SU-DHL-6 (cell line): ENCODE results near the gene IRX5.

Source experiments
- H2AFZ ChIP-seq: fragments of 200-600 bp; sonication (generic); 2 replicates; pipeline ENCODE4 v1.6.1; 2014; ENCODE audit warnings: low read depth, mild to moderate bottlenecking, moderate library complexity, mixed read lengths, antibody characterized with exemption, low read length; ENCODE audit not compliant: severe bottlenecking
- H3F3A ChIP-seq: fragments of 200-600 bp; shearing (Covaris generic); 2 replicates; pipeline ENCODE4 v1.6.0; 2016; ENCODE audit warnings: antibody characterized with exemption, mild to moderate bottlenecking; ENCODE audit not compliant: insufficient read depth
- H3K27ac ChIP-seq: fragments of 200-600 bp; sonication (generic); 2 replicates; pipeline ENCODE4 v1.5.1; 2016; ENCODE audit warnings: low read depth, mild to moderate bottlenecking, low read length, moderate library complexity, mixed read lengths
- H3K27me3 ChIP-seq: fragments of 200-600 bp; sonication (generic), shearing (Covaris generic); 2 replicates; pipeline ENCODE4 v1.6.0; 2014; ENCODE audit warnings: mild to moderate bottlenecking, low read length
- H3K36me3 ChIP-seq: fragments of 200-600 bp; sonication (generic); 2 replicates; pipeline ENCODE4 v1.6.1; 2014; ENCODE audit warnings: mild to moderate bottlenecking, low read length, mixed read lengths
- H3K4me2 ChIP-seq: fragments of 300-600, 200-600 bp; shearing (Covaris generic), sonication (generic); 2 replicates; pipeline ENCODE4 v1.6.0; 2014; ENCODE audit warnings: low read length, low read depth, mild to moderate bottlenecking; ENCODE audit not compliant: poor library complexity, severe bottlenecking
- H3K4me3 ChIP-seq: fragments of 200-600 bp; sonication (generic); 2 replicates; pipeline ENCODE4 v1.5.1; 2014; ENCODE audit warnings: antibody characterized with exemption, low read length, mild to moderate bottlenecking, mixed read lengths; ENCODE audit not compliant: insufficient read depth, poor library complexity, severe bottlenecking
- H3K79me2 ChIP-seq: fragments of 200-600 bp; sonication (generic); 2 replicates; pipeline ENCODE4 v1.6.1; 2014; ENCODE audit warnings: mild to moderate bottlenecking, low read length, moderate library complexity; ENCODE audit not compliant: insufficient read depth
- H3K9ac ChIP-seq: fragments of 200-600 bp; sonication (generic); 2 replicates; pipeline ENCODE4 v1.7.0; 2014; ENCODE audit warnings: mild to moderate bottlenecking, low read length
- H3K9me2 ChIP-seq: fragments of 200-600 bp; sonication (generic); replicated peaks from 2 replicates; pipeline ENCODE4 v1.6.1; 2014; ENCODE audit warnings: low read length; ENCODE audit not compliant: insufficient read depth
- H3K9me3 ChIP-seq: fragments of 200-600 bp; sonication (generic); 2 replicates; pipeline ENCODE4 v1.6.1; 2014; ENCODE audit warnings: low read length, mixed read lengths; ENCODE audit not compliant: insufficient read depth
- H4K20me1 ChIP-seq: fragments of 200-600 bp; sonication (generic); 2 replicates; pipeline ENCODE4 v1.6.1; 2014; ENCODE audit warnings: low read depth, mild to moderate bottlenecking, antibody characterized with exemption, low read length, moderate library complexity, mixed read lengths
- CTCF ChIP-seq: fragments of 200-600 bp; sonication (generic); IDR thresholded peaks from one replicate; pipeline ENCODE4 v1.5.1; 2017; ENCODE audit warnings: antibody characterized with exemption, mild to moderate bottlenecking, low read length, moderate library complexity; ENCODE audit not compliant: insufficient read depth, poor library complexity, severe bottlenecking
- EZH2phosphoT487 ChIP-seq: fragments of 200-600 bp; sonication (generic), shearing (Covaris generic); conservative IDR thresholded peaks from 2 replicates; pipeline ENCODE4 v1.6.1; 2018; ENCODE audit warnings: mild to moderate bottlenecking, antibody characterized with exemption, low read length, moderate library complexity, mixed read lengths

The IRX5 gene

GRCh38 chr16:54939029-54939346 is 8.3 kb downstream of the IRX5 start:
- H3K27ac ChIP-seq: no peak overlapping the region
- no peaks in the 10 kb centered on the region for H3K79me2 ChIP-seq
- H3K4me2 ChIP-seq: no peak overlapping the region
- H3K9me3 ChIP-seq: no peaks in the 10 kb centered on the region
- H3F3A ChIP-seq: no peaks in the 10 kb centered on the region
- H3K27me3 ChIP-seq: no peaks in the 10 kb centered on the region
- TF ChIP-seq EZH2phosphoT487 (no peak), CTCF (no peak)
- no peaks in the 10 kb centered on the region for H3K9me2 ChIP-seq
- no peaks in the 10 kb centered on the region for H4K20me1 ChIP-seq
- H3K9ac ChIP-seq: no peak overlapping the region
- no peak overlapping the region for H2AFZ ChIP-seq
- no peak overlapping the region for H3K4me3 ChIP-seq
- no peaks in the 10 kb centered on the region for H3K36me3 ChIP-seq

- no peaks in the 10 kb centered on the region for H3K27me3 ChIP-seq
- H4K20me1 ChIP-seq: no peaks in the 10 kb centered on the region
- H3K4me3 ChIP-seq: no peak overlapping the region
Measured at GRCh38 chr16:54939510-54940278, 9.0 kb downstream of the IRX5 start.

GRCh38 chr16:54940279-54940604 is 9.6 kb downstream of the IRX5 start:
- H3K9me3 ChIP-seq: no peaks in the 10 kb centered on the region
- no peak for TF ChIP-seq EZH2phosphoT487
- TF ChIP-seq CTCF: no peak
- no peak overlapping the region for H3K9ac ChIP-seq
- H3F3A ChIP-seq: no peaks in the 10 kb centered on the region
- H4K20me1 ChIP-seq: no peaks in the 10 kb centered on the region
- no peak overlapping the region for H3K27ac ChIP-seq
- no peak overlapping the region for H3K4me2 ChIP-seq
- no peak overlapping the region for H2AFZ ChIP-seq
- H3K36me3 ChIP-seq: no peaks in the 10 kb centered on the region
- H3K79me2 ChIP-seq: no peaks in the 10 kb centered on the region
- no peaks in the 10 kb centered on the region for H3K27me3 ChIP-seq
- H3K9me2 ChIP-seq: no peaks in the 10 kb centered on the region
- H3K4me3 ChIP-seq: no peak overlapping the region

More at GRCh38 chr16:54939510-54940278, 9.0 kb downstream of the IRX5 start:
- Histone ChIP-seq H3K36me3 (no peaks in the 10 kb centered on the region), H3K4me2 (no peak overlapping the region), H3K9me2 (no peaks in the 10 kb centered on the region), H3K27ac (no peak overlapping the region), H2AFZ (no peak overlapping the region), H3K79me2 (no peaks in the 10 kb centered on the region), H3K9me3 (no peaks in the 10 kb centered on the region), H3F3A (no peaks in the 10 kb centered on the region), H3K9ac (no peak overlapping the region)
- no peak for TF ChIP-seq CTCF
- no peak for TF ChIP-seq EZH2phosphoT487
